Hematopoietic multipotent progenitor cell treated with erythropoietin and hydrocortisone succinate and interleukin-3 and kit ligand, for 8 days (in vitro differentiated cells): Measurements from ENCODE around the gene BEST3.
"Not testable (repeated sequence)": the region's sequence is repeated elsewhere in the genome, so short reads cannot be mapped to it uniquely, and the experiment has no call there.

ENCODE experiments used
- DNase-seq: peaks from one replicate; pipeline ENCODE4 v3.0.0-alpha.2; 2015

BEST3 gene

DNA sequence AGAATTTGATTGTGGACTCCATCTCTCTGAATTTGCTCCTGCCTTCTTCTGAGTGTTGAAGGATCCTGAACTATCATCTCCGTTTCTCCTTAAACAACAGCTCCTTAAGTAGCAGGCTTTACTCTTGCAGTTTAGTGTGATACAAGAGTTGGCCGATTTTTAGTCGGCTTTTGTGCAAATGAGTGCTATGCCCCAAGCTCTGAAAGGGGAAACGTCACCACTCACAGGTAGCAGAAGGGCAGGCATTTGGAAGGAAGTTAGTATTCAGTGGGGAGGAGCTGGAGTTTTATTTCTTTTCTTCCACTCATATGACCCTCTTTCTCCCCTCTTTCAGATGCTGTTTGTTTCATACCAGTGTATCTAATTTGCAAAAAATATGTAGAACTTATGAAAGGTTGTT is 51.9 kb downstream of the BEST3 start:
- no peak for DNase-seq

DNA sequence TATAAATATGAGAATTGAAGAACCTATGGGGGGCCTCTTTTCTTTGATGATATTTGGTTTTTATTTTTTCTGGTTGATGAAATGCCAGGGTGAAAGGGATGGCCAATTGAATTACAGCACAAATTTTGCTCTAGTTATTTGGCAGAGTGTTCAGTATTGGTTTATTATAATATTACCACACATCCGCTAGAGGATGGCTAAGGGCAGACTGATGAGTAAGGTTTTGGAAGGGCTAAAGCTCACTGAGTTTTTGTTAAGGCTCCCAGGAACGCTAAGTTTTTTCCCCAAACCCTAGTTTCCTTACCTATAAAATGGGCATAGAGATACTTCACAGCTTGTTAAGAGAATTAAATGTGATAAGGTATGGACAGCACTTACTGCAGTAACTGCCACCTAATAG is 54.1 kb downstream of the BEST3 start:
- DNase-seq = no peak

DNA sequence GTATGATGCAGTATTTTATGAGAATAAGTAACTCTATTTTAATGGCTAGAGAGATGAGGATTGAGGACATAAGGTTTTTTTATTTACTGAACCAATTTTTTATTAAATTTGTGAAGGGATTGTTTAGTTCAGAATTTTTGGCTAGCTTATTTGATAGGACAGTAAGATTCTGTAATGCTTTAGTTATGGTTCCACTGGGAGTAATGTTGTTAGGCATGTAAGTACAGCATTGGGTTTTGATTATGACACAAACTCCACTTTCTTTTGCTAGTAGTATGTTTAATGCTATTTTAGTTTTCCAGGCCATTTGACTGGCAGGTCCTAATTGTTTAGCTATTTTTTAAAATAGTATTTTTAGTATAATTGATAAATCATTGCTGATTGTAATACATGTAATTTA is 54.6 kb downstream of the BEST3 start:
- DNase-seq = no peak

DNA sequence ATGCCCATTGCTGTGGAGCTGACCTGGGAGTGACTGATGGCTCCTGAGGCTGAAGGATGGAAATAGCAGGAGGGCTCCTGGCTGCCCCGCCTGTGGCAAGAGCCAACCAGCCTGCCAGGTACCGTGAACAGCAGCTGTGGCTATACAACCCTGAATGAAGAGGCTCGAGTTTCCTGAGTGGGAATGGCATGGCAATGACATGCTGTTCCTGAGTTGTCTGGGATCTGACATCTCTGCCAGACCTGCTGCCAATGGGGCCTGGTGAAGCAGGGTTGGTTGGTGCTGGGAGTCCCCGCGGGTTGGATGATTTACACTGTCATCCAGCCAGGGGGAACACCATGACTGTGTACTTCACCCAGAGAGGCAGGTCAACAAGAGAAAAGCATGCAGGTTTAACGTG is 56.6 kb downstream of the BEST3 start:
- DNase-seq = no peak

DNA sequence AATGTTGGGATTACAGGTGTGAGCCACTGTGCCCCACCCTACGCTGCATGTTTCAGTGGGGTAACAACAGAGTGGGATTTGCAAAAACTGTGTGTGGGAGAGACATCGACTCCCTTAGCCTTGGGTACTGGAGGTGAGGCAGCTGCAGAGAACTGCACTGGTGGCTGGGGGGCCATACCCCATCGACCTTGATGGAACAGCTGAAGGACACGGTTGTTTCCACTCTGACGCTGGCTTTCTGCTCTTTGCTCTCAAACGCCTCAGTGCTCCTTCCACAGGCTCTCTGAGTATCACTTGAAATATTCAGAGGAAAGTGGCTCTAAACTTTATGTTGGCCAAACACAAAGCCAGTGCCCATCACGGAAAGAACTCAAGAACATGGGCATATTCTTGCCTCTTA is 57.6 kb downstream of the BEST3 start:
- no peak for DNase-seq

DNA sequence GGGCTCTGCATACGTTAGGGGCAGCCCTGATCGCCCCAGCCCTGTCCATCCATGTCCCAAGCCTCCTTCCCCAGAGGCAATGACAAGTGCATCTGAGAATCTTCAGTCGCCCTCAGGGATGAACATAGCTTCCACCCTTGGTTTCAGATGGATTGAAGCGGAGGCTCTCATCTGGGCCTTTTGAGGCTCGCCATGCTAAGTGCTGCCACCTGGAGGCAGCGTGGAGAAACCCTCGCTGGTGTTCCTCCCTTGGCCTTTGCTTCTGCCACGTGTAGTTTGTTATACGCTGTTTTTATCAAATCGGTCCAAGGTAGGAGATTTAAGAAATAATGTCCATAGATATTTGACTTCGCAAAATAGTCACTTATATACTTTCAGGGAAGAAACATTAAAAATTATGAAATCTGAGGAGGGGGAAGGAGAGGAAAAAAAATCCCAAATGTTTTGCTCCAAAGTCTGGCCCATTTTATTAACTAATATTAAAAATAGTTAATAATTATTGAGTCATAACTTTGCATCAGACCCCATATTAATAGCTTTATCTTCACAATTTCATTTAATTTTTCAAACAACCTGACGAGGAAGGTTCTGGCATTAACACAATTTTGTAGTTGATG is 59.6 kb downstream of the BEST3 start:
- peak; percentile 86 for DNase-seq

DNA sequence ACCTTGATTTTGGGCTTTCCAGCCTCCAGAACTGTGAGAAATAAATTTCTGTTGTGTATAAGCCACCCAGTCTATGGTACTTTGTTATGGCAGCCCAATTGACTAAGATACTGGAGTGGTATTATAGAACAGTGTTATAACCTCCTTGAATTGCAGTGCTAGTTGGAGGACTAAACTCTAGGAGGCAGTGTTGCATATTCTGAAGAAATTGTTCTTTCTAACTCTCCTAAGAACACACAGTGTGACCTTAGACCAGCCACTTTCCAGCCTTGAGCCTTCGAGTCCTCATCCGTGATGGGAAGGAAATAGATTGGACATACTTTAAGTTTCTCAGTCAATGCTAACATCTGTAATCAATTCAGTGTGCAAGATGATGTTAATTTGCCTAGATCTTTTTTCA is 66.0 kb downstream of the BEST3 start:
- peak; percentile 62 for DNase-seq

DNA sequence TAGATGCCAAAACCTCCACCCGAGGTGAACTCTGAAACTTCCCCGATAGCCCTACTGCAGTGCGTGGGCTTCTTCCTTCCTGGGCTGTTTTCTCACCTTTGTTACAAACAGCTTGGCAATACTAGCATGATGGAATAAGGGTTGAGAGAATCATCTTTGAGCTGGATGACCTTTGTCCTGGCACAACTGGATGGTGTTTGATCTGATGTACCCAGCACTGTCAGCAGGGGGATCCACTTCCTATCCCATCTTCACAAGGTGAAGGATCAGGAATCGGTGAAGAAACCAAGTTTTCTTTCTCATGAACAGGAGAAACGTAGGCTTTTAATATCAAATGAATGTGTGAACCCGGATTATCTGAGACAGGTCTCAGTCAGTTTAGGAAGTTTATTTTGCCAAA is 68.9 kb downstream of the BEST3 start:
- DNase-seq = peak; percentile 49

DNA sequence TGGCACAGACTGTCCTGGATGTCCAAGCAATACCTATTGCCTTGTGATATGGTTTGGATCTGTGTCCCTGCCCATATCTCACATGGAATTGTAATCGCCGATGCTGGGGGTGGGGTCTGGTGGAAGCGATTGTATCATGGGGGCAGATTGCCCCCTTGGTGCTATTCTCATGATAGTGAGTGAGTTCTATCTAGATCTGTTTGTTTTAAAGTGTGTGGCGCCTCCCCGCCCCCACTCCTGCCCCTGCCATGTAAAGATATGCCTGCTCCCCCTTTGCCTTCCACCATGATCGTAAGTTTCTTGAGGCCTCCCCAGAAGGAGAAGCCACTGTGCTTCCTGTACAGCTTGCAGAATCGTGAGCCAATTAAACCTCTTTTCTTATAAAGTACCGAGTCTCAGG is 71.6 kb downstream of the BEST3 start:
- DNase-seq = no peak

DNA sequence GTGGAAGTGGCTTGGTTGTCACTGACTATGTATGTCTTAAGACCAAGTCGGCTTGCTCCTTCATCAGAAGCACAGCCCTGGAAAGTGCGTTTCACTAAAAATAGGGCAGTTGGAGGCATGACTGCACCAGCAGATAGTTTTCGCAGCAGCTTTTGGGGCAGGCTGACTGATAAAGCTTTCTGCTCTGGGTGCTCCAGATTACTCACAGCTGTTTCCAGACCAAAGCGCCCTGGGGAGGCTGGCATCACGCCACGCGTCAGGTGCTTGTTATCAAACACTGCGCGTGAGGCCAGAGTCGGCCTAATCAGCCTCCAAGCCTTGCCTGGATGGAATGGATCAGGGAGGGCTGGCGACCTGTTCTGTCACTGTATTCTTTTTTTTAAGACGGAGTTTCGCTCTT is 75.1 kb downstream of the BEST3 start:
- peak; percentile 99 for DNase-seq

DNA sequence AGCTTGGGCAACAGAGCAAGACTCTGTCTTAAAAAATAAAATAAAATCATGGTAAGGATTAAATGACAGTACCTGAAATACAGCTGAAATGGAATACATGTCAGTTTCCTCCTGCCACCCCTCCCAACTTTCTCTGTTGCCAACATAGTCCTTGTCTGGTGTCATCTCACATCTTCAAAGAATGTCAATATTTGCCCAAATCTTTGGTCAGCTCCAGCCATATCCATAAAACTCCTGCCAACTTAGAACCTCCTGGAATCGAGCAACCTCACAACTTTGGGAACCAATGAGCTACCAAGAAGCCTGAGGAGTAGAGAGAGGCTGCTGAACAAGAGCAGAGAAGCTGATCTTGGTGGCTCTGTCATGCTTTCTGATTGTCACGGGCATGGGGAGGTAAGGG is 77.6 kb downstream of the BEST3 start:
- DNase-seq = no peak

DNA sequence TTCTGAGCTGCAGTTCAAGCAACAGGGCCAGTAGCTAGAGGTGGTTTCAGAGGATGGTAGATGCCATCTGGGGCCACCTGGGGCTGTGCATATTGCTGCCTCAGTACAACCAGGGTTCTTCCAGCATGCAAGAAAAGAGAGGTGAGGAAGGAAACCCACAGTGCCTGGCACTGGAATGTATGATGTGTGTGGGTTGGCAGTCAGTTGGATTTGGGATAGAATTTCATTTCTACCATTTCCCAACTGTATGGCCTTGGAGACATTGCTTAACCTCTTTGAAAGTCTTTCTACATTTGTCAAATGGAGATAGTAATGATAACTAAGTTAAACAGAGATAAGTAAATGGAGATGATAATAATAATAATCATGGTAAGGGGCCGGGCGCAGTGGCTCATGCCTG is 78.2 kb downstream of the BEST3 start:
- no peak for DNase-seq

DNA sequence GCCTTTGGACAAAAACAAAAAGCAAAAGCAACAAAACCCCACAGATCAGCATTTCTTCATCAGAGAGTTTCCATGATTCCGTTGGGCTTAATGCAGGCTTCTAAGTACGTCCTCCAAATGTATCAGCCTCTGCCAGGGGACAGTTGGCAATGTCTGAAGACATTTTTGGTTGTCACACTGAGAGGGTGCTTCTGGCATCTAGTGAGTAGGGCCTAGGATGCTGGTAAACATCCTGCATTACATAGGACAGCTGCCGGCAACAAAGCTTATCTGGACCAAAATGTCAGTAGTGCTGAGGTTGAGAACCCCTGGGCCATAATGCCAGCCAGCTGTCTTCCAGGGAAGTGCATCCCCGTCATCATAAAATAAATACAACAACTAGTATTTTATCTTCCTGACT is 79.0 kb downstream of the BEST3 start:
- no peak for DNase-seq

DNA sequence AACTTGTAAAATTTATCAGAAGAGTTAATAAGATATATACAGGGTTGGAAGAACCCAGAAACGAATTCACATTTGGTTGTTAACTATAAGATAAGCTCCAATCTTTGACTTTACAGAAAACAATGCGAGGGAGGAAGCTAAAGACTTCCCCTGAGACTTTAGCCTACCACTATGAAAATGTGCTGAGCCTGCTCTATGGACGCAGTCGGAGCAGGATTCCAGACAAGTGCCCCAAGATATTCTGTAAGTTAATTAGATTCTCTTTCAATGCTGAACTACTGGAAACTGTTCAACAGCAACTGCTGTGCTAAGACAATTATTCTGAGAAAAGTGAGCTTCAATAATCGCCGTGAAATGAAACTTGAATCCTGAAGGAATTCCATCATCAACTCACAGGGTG is 80.1 kb downstream of the BEST3 start:
- no peak for DNase-seq

DNA sequence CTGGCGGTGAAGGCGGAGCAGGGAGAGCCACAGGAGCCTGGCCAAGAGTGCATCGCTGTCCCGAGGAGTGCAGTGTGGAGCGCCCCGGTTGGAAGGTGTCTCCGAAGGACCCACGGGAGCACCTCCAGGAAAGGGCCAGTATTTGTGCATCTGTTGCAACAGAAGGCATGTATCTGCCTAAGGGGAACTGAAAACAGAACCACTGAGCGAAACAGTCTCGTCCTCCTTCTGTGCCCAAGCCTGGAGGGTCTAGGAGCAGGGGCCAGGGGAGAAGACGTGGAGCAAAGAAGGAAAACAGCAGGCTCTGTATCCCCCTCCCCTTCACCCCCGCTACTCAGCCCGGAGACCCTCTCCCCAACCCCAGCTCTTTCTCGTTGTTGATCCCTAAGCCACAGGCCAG is 83.1 kb downstream of the BEST3 start:
- no peak for DNase-seq

DNA sequence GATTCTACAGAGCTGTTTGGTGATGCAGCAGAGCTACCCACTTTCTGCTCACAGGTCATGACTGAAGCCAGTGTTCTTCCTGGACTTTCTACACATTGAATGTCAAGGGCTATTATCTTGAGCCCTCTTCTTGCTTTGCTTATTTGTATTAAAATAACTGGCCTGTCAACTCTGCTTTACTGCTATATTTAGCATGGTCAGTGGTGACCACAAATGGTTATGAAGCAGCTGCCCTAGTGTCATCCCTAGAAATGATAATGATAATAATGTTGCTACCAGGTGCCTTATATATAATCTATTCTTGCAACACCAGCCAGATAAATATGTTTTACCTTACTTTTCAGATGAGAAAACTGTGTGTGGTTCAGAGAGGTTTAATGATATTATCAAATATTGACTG is 85.8 kb downstream of the BEST3 start:
- DNase-seq = no peak

DNA sequence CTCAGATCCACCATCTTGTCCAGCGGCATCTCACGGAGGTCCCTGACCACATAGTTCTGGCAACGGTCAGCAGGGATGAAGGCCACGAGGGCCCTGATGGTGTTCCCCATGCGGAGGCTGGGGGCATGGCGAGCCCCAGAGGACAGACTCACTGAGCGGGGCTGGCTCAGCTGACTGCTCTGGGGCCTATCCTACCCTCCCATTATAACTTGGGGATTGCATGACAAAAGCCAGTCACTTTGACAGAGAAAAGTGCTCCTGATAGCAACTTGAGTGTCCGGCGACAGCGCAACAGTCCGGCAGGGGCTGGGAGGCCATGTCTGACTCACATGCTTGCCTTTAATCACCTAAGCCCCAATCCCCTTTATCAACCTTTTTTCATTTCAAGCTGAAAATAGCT is 88.4 kb downstream of the BEST3 start, which contains the start of gene LRRC10:
Gene LRRC10, minus strand, starts transcription at position 179 of the 400 bp plus-strand sequence. Its CDS starts 69 bp downstream, at position 110.
- DNase-seq = no peak

DNA sequence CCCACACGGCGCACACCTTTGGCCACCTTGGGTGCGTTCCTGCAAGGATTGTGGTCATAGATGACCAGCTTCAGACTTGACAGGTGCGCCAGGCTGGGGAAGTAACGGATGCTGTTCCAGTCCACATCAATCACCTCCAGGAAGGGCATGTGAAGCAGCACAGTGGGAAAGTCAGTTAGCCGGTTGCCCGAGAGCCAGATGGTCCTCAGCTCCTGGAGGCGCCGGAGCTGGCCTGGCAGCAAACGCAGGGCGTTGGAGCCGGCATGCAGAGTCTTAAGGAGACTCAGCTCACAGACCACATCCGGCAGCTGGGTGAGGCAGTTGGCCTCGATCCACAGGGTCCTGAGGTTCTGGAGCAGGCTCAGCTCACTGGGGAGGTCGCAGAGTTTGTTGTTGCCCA is 89.0 kb downstream of the BEST3 start:
- DNase-seq = no peak

DNA sequence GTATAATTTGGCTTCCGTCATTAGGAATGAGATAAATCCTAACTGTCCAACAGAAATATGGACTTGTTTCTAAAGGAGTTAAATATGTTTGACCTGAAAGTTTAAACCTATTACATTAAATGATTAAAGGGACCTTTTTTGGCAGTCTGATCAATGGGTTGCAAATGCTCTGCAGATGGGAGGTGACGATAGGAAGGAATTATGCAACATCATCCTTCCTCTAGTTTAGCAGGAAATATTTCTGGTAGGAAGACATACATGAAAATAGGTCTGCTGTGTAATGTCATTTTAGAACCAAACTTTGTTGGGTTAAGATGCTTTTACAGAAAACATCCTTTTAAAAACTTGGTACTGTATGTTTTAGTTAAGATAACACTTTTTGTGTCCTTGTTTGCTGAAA is 91.0 kb downstream of the BEST3 start:
- peak; percentile 59 for DNase-seq

DNA sequence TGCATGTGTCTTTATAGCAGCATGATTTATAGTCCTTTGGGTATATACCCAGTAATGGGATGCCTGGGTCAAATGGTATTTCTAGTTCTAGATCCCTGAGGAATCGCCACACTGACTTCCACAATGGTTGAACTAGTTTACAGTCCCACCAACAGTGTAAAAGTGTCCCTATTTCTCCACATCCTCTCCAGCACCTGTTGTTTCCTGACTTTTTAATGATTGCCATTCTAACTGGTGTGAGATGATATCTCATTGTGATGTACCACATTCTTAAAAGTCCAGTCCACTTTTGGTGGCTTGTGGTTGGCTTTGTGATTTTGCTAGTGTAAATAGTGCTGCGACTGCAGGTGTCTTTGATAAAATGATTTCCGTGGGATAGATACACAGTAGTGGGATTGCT is 94.8 kb downstream of the BEST3 start:
- not testable (repeated sequence) for DNase-seq
